Suprapubic skin (tissue), 4 donors: ENCODE measurements around the gene TMEM130. TPM values are rescaled to one million over a fixed set of nuclear protein-coding genes. Genes with fewer than 3 reads are reported as not detected.

Source experiments
- DNase-seq, 2 donors: peaks; one replicate each; pipeline ENCODE4 v3.0.0-alpha.2; 2019; ENCODE audit warnings: low spot score in 2 of 2
- H3K27ac ChIP-seq: fragments of 200-600 bp; sonication (generic); one replicate; pipeline ENCODE4 v1.5.1; 2019
- H3K27me3 ChIP-seq: fragments of 200-600 bp; sonication (generic); one replicate; pipeline ENCODE4 v1.5.1; 2019
- H3K36me3 ChIP-seq: fragments of 200-600 bp; sonication (generic); one replicate; pipeline ENCODE4 v1.5.1; 2019
- H3K4me1 ChIP-seq: fragments of 200-600 bp; sonication (generic); one replicate; pipeline ENCODE4 v1.5.1; 2019
- H3K4me3 ChIP-seq: fragments of 200-600 bp; sonication (generic); one replicate; pipeline ENCODE4 v1.5.1; 2019; ENCODE audit warnings: mild to moderate bottlenecking
- H3K9me3 ChIP-seq: fragments of 200-600 bp; sonication (generic); one replicate; pipeline ENCODE4 v1.5.1; 2019
- EP300 ChIP-seq: sonication (generic); formaldehyde crosslinking; IDR thresholded peaks from one replicate; pipeline ENCODE4 v1.6.1; 2017; ENCODE audit warnings: antibody characterized with exemption
- POLR2A ChIP-seq, 2 donors: fragments of 450-650 bp; IDR thresholded peaks; one replicate each; pipeline ENCODE4 v1.6.1; 2017; ENCODE audit warnings: antibody characterized with exemption in 2 of 2, mild to moderate bottlenecking in 2 of 2, moderate library complexity in 2 of 2
- POLR2AphosphoS5 ChIP-seq, 3 donors: sonication (generic); formaldehyde crosslinking; IDR thresholded peaks; one replicate each; pipeline ENCODE4 v1.6.1; 2017; ENCODE audit warnings: antibody characterized with exemption in 3 of 3
- WGBS: methylation state at CpG from one replicate; pipeline ENCODE4 v1.1.5; 2018; 5-methylcytosine and 5-hydroxymethylcytosine counted together
- total RNA-seq, 4 donors: library from RNA; depleted of rRNA; stranded (reverse); fragments of >200 nt; gene quantifications; one replicate each; pipeline ENCODE4 v1.1.0, GENCODE V29; 2016
- TF ChIP-seq, protein P1 (sequence below), 2 donors: fragments of 200-600 bp in 1 of 2; fragments of 450-650 bp in 1 of 2; sonication (generic) in 1 of 2; IDR thresholded peaks; one replicate each; pipeline ENCODE4 v1.5.1; 2016 to 2019; ENCODE audit warnings: antibody characterized with exemption in 2 of 2, mild to moderate bottlenecking in 1 of 2, moderate library complexity in 1 of 2

Gene TMEM130
- total RNA-seq, 4 donors from 2014 or later: not detected

DNA sequence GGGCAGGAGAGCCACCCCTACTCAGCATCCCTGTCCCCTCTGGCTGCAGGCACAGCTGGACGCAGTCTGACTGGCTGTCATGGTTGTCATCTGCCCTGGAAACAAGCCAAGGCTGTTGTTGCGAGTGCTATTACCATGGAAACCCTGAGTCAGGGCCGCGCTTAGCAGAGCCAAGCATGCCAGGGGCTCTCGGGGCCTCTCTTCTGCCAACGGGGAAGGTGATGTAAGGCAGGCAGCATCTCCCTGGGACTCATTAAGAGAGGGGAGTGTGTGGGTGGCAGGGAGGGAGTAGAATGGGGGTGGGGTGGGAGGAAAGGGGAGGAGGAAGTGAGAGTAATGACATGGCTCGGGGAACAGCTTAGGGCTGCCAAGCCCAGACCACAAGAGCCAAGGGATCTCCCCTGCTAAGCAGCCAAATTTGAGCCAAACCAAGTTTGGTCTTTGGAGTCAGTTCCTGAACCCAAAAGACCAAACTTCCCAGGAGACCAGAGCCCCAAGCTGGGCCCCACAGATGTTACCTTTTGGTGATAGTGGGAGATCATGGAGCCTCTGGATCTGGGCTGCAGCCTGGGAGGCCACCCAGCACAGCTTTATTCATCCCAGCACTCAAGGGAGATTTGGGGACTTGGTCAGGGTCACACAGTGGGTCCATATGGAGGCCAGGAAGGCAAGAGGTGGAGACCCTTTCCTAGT lies 67.6 kb downstream of the TMEM130 start:
- DNase-seq: no peak
- no peaks in the 10 kb centered on the region for H3K4me1 ChIP-seq
- peaks cover 5% of the 10 kb centered on the region for H3K9me3 ChIP-seq
- no peak overlapping the region for H3K27ac ChIP-seq
- H3K4me3 ChIP-seq: no peak overlapping the region
- H3K27me3 ChIP-seq: no peaks in the 10 kb centered on the region
- 2% methylated on average over 7 of the region's 7 CpGs for WGBS
- TF ChIP-seq POLR2AphosphoS5 (IDR thresholded peaks at IDR 0.05) (no peak), EP300 (no peak), POLR2A (IDR thresholded peaks at IDR 0.05) (no peak)
- TF ChIP-seq, protein P1, sequence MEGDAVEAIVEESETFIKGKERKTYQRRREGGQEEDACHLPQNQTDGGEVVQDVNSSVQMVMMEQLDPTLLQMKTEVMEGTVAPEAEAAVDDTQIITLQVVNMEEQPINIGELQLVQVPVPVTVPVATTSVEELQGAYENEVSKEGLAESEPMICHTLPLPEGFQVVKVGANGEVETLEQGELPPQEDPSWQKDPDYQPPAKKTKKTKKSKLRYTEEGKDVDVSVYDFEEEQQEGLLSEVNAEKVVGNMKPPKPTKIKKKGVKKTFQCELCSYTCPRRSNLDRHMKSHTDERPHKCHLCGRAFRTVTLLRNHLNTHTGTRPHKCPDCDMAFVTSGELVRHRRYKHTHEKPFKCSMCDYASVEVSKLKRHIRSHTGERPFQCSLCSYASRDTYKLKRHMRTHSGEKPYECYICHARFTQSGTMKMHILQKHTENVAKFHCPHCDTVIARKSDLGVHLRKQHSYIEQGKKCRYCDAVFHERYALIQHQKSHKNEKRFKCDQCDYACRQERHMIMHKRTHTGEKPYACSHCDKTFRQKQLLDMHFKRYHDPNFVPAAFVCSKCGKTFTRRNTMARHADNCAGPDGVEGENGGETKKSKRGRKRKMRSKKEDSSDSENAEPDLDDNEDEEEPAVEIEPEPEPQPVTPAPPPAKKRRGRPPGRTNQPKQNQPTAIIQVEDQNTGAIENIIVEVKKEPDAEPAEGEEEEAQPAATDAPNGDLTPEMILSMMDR (IDR thresholded peaks at IDR 0.05): no peak
- H3K36me3 ChIP-seq: no peaks in the 10 kb centered on the region

DNA sequence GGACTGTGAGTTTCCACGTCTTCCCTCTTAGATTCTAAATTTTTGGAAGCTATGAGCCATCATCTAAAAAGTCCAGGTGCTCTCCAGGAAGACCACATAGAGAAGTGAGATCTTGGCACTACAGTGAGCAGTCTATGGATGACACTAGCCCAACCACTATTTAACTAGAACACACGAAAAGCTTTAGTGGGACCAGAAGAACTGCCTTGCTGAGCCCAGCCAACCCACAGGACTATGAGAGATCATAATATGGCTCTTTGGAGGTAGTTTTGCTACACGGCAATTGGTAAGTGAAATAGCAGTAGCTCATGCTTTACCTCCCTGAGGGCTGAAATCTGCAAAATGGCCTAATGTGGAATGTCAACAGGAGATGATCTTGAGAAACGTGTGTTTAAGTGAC lies 68.8 kb downstream of the TMEM130 start:
- Histone ChIP-seq H3K4me3 (no peak overlapping the region), H3K36me3 (no peaks in the 10 kb centered on the region), H3K9me3 (peaks cover 5% of the 10 kb centered on the region), H3K27ac (no peak overlapping the region), H3K4me1 (no peaks in the 10 kb centered on the region), H3K27me3 (no peaks in the 10 kb centered on the region)
- TF ChIP-seq POLR2A (IDR thresholded peaks at IDR 0.05) (no peak), EP300 (no peak), POLR2AphosphoS5 (IDR thresholded peaks at IDR 0.05) (no peak)
- TF ChIP-seq, protein P1 (IDR thresholded peaks at IDR 0.05): no peak
- 94% methylated on average over 4 of the region's 4 CpGs for WGBS
- no peak for DNase-seq

DNA sequence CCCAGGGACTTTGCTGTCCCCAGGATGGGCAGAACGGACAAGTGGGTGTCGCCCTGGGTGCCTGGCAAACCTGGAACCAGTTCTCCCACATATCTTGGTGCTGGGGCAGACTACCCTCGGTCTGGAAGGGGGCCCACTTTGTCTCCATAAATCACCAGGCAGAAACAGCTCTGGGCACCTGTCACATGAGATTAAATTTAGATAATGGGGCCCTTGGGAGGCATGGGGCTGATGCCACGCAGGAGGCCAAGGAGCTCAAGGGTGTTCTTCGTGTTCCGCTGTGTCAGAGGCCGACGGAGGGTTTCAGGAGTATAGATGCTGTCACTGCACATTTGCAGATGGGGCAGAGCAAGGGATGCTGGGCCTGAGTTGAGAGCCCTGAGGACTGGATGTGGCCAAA lies 72.7 kb downstream of the TMEM130 start:
- DNase-seq: no peak
- H3K27ac ChIP-seq: no peak overlapping the region
- peaks cover 2% of the 10 kb centered on the region for H3K27me3 ChIP-seq
- H3K36me3 ChIP-seq: no peaks in the 10 kb centered on the region
- WGBS: 37% methylated on average over 3 of the region's 8 CpGs
- peaks cover 5% of the 10 kb centered on the region for H3K9me3 ChIP-seq
- no peak for TF ChIP-seq POLR2A (IDR thresholded peaks at IDR 0.05)
- no peak for TF ChIP-seq POLR2AphosphoS5 (IDR thresholded peaks at IDR 0.05)
- TF ChIP-seq, protein P1 (IDR thresholded peaks at IDR 0.05): no peak
- no peak for TF ChIP-seq EP300
- H3K4me1 ChIP-seq: no peaks in the 10 kb centered on the region
- no peak overlapping the region for H3K4me3 ChIP-seq

Other genes starting within 250 kb of the TMEM130 start
- 10 to 100 TPM; 46.2 to 97.1 (median 65.7) TPM for gene TRRAP, start 8.5 kb upstream of the TMEM130 start, total RNA-seq